GM18858 (cell line): Measurements from ENCODE around the gene EME2.

ENCODE experiments used
- ATAC-seq: cut with Tn5 transposase; IDR thresholded peaks from one replicate; pipeline ENCODE4 v1.9.1; 2021; ENCODE audit not compliant: unreplicated experiment

The EME2 gene

GRCh38 chr16:1745181-1745899 lies 27.3 kb upstream of the EME2 start:
- no peak for ATAC-seq

GRCh38 chr16:1745900-1746692 lies 26.5 kb upstream of the EME2 start:
- no peak for ATAC-seq

- no peak for ATAC-seq
Observed at GRCh38 chr16:1746693-1747195, 25.9 kb upstream of the EME2 start.

- ATAC-seq, result no peak
Observed at GRCh38 chr16:1747934-1748333, 24.7 kb upstream of the EME2 start.

GRCh38 chr16:1749152-1750117 lies 23.2 kb upstream of the EME2 start:
- no peak for ATAC-seq

GRCh38 chr16:1751946-1752345 lies 20.7 kb upstream of the EME2 start:
- no peak for ATAC-seq

GRCh38 chr16:1752853-1753252 lies 19.8 kb upstream of the EME2 start:
- no peak for ATAC-seq

- ATAC-seq, result no peak
Observed at GRCh38 chr16:1754204-1754603, 18.4 kb upstream of the EME2 start.

GRCh38 chr16:1757714-1758461 lies 14.7 kb upstream of the EME2 start:
- no peak for ATAC-seq

GRCh38 chr16:1758923-1759322 lies 13.7 kb upstream of the EME2 start:
- no peak for ATAC-seq

GRCh38 chr16:1759511-1759910 lies 13.1 kb upstream of the EME2 start:
- no peak for ATAC-seq

GRCh38 chr16:1760911-1761310 lies 11.7 kb upstream of the EME2 start:
- no peak for ATAC-seq

GRCh38 chr16:1761751-1762150 lies 10.9 kb upstream of the EME2 start:
- no peak for ATAC-seq

- ATAC-seq, result no peak
Observed at GRCh38 chr16:1762196-1762878, 10.3 kb upstream of the EME2 start.

- ATAC-seq, result no peak
Observed at GRCh38 chr16:1762879-1763520, 9.6 kb upstream of the EME2 start.

- ATAC-seq, result no peak
Observed at GRCh38 chr16:1763521-1764511, 8.8 kb upstream of the EME2 start.

- no peak for ATAC-seq
Observed at GRCh38 chr16:1764971-1765370, 7.6 kb upstream of the EME2 start.

- no peak for ATAC-seq
Observed at GRCh38 chr16:1765826-1766225, 6.8 kb upstream of the EME2 start.
